HEK293T (cell line): ENCODE data around the gene PPP1R14C.
A peak's percentile ranks its signal among the peaks of the same experiment; 100 is the strongest.

ENCODE experiments used
- ARNT ChIP-seq: fragments of 450-650 bp; IDR thresholded peaks from 2 replicates; pipeline ENCODE4 v1.6.1; 2017; ENCODE audit warnings: mild to moderate bottlenecking
- FOXM1 ChIP-seq: fragments of 450-650 bp; IDR thresholded peaks from 2 replicates; pipeline ENCODE4 v1.6.1; 2017; ENCODE audit warnings: mild to moderate bottlenecking, borderline replicate concordance
- TARDBP ChIP-seq: fragments of 450-650 bp; IDR thresholded peaks from 2 replicates; pipeline ENCODE4 v1.6.1; 2016
- ZNF384 ChIP-seq: fragments of 450-650 bp; IDR thresholded peaks from 2 replicates; pipeline ENCODE4 v1.6.1; 2016

GRCh38 chr6:150149146-150149545, 6.3 kb downstream of the PPP1R14C start:
- TF ChIP-seq FOXM1 (no peak), ZNF384 (peak; percentile 46; the same call in 1 of the 2 replicates), ARNT (no peak), TARDBP (no peak)
